HG02840 (cell line): ENCODE results near the gene KAT14.
"Not testable (repeated sequence)": the region's sequence is repeated elsewhere in the genome, so short reads cannot be mapped to it uniquely, and the experiment has no call there.

ENCODE experiments used
- ATAC-seq: cut with Tn5 transposase; IDR thresholded peaks from one replicate; pipeline ENCODE4 v1.9.1; 2021; ENCODE audit warnings: mild to moderate bottlenecking, moderate library complexity, moderate number of reproducible peaks; ENCODE audit not compliant: unreplicated experiment, low FRiP score

Gene KAT14

GRCh38 chr20:18213002-18213401 is 75.3 kb downstream of the KAT14 start:
- no peak for ATAC-seq

GRCh38 chr20:18215566-18215965 is 77.9 kb downstream of the KAT14 start:
- ATAC-seq = no peak

GRCh38 chr20:18218280-18218679 is 80.6 kb downstream of the KAT14 start:
- ATAC-seq = no peak

GRCh38 chr20:18223409-18223808 is 85.7 kb downstream of the KAT14 start:
- ATAC-seq = no peak

- no peak for ATAC-seq
Observed at GRCh38 chr20:18224968-18225568, 87.4 kb downstream of the KAT14 start.

GRCh38 chr20:18225632-18226031 is 88.0 kb downstream of the KAT14 start:
- no peak for ATAC-seq

GRCh38 chr20:18226741-18227140 is 89.1 kb downstream of the KAT14 start:
- ATAC-seq = not testable (repeated sequence)

GRCh38 chr20:18233408-18233943 is 95.8 kb downstream of the KAT14 start:
- ATAC-seq = no peak
